GM12873 (cell line): ENCODE measurements around the gene SRL.

Experiments used
- TF ChIP-seq, protein P1 (sequence below): IDR thresholded peaks from 2 replicates; pipeline ENCODE4 v1.5.1; 2012; ENCODE audit warnings: low read depth, mild to moderate bottlenecking, moderate library complexity, low read length, control low read depth; ENCODE audit not compliant: insufficient read depth; ENCODE audit errors: missing control alignments

SRL gene

DNA sequence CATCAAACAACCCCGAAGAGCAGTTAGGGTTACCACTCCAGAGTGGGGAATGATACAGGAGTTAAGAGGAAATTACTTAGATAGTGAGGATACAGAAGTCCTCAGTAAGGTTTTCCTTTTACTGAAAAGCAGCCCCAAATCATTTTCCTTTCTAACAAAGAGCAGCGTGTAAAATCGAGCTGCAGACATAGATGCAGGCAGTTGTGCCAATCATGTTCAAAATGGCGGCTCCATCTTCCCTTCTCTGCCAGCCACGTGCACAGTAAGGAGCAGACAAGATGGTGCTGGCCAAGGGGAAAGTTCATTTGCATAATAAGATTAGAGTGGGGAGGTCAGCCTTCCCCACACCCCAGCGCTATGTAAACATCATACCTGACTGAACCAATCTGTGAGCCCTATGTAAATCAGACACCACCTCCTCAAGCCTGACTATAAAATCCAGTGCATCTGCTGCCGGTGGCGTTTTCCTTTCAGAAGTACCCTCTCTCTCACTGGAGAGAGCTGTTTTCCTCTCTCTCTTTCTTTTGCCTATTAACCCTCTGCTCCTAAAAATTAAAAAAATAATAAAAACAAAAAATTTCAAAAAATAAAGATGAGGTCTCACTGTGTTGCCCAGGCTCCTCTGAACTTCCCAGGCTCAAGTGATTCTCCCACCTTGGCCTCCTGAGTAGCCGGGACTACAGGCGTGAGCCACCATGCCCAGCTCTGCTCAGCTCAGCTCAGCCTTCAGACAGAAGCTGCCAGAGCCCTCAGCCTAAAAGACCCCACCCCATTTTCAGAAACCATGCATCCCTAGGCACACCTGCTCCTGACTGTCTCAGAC, 2.6 kb upstream of the SRL start:
- TF ChIP-seq, protein P1, sequence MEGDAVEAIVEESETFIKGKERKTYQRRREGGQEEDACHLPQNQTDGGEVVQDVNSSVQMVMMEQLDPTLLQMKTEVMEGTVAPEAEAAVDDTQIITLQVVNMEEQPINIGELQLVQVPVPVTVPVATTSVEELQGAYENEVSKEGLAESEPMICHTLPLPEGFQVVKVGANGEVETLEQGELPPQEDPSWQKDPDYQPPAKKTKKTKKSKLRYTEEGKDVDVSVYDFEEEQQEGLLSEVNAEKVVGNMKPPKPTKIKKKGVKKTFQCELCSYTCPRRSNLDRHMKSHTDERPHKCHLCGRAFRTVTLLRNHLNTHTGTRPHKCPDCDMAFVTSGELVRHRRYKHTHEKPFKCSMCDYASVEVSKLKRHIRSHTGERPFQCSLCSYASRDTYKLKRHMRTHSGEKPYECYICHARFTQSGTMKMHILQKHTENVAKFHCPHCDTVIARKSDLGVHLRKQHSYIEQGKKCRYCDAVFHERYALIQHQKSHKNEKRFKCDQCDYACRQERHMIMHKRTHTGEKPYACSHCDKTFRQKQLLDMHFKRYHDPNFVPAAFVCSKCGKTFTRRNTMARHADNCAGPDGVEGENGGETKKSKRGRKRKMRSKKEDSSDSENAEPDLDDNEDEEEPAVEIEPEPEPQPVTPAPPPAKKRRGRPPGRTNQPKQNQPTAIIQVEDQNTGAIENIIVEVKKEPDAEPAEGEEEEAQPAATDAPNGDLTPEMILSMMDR: no peak

DNA sequence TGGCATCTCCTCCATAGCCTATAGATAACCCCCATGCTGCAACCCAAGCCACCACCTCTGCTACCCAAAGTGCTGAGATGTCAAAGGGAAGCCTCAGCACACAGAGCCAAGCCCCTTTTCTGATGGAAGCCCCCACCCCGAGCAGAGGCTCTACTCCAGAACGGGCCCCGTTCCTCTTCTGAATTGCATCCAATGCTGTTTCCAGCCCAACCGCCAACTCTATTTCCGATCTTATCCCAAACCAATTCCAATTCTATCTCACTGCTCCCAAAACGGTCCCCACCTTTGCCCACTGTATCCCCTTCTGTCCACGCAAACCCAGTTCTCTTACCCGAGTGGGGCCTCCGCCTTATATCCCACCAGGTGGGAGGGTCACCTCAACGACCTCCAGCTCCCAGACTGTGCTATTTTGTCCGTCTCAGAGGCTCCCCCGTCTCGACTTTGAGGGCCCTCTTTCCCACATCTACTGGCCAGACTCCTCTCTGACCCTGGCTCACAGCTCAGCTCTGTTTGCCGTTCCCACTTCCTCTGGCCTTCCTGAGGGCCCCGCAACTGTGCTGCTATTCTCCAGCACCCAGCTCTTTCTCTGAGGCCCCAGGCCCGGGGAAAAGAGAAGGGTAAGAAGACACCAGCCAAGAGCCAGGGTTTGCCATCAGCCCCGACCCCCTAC, 487 bp downstream of the SRL start:
- TF ChIP-seq, protein P1: no peak

DNA sequence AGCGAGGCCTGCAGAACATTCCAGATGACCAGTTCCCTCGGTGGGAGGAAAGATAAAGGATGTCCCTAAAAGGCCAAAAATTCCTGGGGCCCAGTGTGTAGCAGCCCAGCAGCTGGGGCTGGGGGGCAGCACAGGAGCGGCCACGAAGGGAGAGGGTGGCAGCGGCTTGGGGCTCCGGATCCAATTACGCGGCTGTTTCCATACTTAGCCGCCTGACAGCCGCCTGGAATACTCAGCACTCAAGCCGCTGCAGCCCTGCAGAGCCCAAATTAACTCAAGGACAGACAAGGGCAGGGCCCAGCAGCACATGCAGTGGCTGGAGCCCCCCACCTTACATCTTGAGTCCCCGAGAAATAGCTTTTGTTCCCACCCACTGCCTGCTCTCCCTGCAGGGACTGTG, 1.3 kb downstream of the SRL start:
- TF ChIP-seq, protein P1: no peak

DNA sequence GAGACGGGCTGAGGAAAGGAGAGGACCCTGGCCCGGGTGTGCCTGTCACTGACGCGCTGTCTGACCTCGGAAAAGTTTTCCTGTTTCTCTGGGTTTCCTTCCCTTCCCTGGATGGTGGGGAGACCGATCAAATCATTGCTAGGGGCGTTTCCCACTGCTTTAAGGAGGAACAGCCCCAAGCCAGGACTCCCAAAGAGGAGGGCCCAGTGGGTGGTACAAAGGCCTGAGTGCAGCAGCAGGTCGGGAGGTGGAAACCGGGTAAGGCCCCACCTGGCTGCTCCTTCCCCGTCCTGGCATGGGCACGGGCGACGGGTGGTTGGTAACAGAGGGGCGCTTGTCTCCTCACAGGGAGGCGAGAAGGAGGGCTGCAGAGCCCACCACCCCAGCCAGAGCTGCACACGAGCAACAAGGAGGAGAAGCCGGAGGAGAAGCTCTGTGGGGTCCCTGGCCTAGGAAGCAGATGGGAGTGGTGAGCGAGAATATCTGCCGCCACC, 2.2 kb downstream of the SRL start:
- TF ChIP-seq, protein P1: no peak

DNA sequence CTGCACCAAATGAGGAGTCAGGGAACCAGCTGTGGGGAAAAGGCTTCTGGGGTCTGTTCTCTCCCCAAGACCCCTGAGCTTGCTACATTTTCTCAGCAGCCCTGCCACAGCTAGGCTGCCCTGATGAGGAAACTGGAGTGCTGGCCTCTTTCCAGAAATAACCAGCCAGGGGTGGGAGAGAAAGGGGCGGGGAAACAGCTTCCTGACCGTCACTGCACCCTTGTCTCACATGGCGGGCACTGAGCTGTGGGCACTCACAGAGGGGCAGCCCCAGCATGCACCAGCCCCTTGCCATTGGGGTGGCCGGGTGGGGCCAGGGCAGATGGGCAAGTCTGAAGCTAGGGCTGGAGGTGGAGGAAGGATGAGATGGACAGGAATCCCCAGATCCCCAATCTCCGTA, 2.9 kb downstream of the SRL start:
- TF ChIP-seq, protein P1: no peak

DNA sequence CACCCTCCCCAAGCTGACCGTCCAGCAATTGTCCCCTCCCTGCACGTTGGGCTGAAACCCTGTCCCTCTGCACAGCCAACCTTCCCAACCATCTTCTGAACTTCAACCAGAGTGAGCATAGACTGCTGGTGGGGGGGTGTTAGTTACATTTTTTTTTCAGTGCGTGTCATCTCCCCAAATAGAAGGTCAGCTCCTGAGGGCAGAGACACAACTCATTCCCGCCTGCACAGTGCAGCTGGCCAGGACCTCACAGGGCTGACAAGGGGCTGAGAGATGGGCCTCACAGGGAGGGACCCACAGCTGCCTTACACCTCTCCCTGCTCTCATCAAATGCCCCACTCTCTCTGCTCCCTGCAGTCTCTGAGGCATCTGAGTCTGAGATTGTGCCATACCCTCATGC, 8.4 kb downstream of the SRL start:
- TF ChIP-seq, protein P1: no peak
